Raji (cell line): ENCODE results near the gene CNN3.

Experiments
- POLR2A ChIP-seq: IDR thresholded peaks from 2 replicates; pipeline ENCODE4 v1.6.1; 2011; ENCODE audit warnings: low read depth, low read length, control low read depth; ENCODE audit not compliant: insufficient read depth

CNN3 gene

DNA sequence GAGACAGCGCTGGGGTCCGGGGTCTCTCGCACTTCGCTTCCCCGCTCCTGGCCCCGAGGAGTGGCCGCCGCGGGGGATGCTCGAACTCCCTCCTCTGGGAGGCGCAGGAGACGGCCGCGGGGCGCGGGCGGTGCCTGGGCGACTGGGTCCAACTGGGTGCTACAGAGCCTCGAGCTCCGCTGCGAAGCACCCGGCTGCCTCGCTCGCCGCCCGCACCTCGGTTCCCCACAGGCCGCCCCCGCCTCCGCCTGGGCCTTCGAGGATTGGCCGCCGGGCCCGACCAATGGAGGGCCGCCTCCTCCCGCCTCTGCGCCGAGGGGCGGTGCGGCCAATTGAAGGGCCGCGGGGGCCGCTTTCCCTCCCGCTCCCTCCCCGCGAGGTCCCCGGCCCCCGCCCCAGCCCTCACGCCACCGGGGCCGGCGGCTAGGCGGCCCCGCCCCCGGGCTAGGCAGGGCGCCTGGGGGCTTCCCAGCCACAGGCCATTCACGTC lies at the start of gene CNN3:
Gene CNN3, minus strand, starts transcription at position 196 of the 490 bp plus-strand sequence. CDS start 216 bp downstream, outside the sequence.
- TF ChIP-seq POLR2A = no peak

DNA sequence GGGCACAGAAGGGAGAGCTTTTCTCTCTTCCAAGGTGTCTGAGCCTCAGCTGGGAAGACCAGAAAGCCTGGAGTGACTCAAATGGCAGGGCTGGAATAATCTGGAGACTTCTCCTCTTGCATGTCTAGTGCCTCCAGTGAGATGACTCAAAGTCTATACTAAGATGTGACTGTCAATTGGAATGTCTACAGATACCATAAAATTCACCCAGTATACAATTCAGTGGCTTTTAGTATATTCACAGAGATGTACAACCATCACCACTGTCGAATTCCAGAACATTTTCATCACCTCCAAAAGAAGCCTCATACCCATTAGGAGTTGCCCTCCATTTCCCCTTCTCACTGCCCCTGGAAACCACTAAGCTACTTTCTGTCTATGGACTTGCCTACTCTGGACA lies 47.9 kb upstream of the CNN3 start:
- no peak for TF ChIP-seq POLR2A

DNA sequence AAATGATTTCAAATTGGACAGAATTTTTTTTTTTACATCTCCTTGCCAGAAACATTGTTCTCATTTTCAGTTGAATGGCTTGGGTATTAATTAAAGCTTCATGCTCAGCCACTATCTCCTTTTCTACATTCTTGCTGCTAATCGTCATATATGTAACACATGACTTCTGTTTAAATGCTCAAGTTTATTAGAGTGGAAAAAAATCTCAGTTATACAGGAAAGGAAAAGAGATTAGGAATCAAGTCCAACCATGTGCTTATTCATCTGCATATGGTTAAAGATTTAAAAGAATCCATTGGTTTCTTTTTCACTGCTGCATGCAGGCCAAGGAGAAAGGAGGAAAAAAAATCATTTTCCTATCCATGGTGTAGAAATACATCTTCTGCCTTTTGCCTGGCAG lies 47.3 kb upstream of the CNN3 start:
- no peak for TF ChIP-seq POLR2A

DNA sequence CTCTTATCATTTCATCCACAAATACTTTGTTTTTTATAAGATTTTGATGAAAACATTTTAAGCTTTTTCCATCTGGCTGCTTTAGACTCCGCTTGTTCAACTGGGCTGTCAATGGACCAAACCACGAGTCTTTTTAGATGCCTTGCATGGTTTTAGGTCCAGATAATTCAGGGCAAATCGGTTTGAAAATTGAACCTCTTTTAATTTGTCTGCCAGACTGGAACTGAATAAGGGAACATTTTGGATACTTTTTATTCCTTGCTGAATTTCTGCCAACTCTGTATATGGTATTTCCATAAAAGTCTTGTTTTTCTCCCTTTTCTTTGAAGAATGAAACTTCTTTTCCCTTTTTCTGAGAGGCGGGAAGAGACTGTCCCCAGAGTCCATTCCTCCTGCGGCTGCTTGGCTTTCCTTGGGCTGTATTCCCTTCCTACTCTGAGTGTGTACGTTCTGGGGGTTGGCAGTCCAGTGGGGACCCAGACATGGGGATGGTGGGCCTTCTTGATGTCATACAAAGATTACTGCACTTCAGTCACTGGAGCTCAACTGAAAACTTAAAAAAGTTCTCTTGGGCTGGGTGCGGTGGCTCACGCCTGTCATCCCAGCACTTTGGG lies 46.5 kb upstream of the CNN3 start:
- TF ChIP-seq POLR2A = no peak

DNA sequence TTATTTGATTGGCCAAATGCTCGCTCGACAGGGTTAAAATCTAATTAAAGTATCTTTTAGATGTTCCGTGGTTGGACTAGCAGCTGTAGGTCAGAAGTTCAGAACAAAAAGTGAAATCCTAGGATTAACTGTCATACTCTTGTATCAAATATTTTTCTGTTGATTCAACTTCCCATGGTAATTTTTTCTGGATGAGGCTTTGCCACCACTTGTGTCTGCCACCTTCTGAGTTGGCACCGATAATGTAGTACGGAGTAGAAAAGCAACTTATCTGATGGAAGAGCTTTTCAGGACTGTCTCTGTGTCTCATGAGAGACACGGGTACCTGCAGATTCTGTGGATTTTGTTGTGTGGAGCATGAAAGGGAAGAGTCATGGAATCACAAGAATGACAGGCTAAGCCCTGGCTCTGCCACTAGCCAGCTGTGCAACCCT lies 44.6 kb upstream of the CNN3 start:
- TF ChIP-seq POLR2A = no peak

DNA sequence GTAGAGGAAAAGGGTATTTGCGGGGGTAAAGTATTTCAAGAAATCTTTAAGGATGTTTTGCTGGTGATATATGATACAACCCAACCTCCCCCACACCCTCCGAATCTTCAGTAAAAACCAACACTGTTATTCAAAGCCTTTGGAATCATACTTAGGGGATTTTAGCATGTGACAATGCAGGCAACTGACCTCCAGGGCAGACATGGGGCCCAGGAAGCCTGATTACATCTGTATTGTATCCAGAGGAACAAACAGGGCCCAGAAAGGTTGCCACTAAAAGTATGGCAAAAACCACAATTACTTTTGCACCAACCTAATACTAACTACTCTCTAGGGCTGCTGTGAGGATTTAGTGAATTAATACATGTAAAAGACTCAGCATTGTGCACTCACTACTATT lies 43.9 kb upstream of the CNN3 start:
- TF ChIP-seq POLR2A = no peak

DNA sequence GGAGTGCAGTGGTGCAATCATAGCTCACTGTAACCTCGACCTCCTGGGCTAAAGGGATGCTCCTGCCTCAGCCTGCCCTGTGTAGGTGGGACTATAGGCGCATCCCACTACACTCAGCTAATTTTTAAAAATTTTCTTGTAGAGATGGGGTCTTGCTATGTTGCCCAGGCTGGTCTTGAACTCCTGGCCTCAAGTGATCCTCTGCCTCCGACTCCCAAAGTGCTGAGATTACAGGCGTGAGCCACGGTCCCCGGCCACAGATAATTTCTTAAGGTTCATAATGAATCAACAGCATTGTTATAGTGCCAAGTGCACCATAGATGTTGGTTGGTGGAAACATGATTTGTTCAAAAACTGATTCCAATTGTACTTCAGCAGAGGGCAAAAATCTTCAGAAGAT lies 42.2 kb upstream of the CNN3 start:
- no peak for TF ChIP-seq POLR2A

DNA sequence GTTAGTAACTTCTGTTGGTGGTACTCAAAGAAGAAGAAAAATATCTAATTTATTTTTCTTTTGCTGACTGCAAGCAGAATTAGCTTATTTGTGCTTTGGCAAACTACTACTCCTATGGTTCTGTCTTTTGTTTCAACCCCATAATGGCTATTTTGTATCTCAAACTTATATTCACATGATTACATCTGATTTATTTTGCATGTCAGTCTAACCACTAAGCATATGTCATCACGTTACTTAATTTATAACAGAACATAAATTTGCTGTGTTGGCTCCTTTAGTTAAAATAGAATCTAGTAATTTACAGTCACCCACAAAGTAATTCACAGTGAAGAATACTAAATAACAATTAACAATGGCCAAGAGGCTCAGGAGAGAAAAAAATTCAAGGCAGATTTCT lies 39.1 kb upstream of the CNN3 start:
- no peak for TF ChIP-seq POLR2A

DNA sequence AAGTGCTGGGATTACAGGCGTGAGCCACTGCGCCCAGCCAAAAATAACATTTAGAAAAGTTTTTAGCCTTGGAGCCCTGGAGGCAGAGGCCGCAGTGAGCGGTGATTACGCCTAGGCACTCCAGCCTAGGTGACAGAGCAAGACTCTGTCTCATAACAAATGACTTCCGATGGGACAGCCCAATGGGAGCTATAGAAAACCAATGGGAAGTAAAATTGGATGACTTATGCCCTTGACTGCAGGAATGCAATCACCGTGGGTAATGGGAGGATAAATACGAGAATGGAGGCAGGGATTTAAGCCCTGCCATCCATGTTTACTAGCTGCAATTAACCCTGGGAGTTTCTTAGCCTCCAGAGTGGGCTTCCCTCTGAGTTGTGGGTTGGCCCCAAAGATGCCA lies 37.0 kb upstream of the CNN3 start:
- no peak for TF ChIP-seq POLR2A

DNA sequence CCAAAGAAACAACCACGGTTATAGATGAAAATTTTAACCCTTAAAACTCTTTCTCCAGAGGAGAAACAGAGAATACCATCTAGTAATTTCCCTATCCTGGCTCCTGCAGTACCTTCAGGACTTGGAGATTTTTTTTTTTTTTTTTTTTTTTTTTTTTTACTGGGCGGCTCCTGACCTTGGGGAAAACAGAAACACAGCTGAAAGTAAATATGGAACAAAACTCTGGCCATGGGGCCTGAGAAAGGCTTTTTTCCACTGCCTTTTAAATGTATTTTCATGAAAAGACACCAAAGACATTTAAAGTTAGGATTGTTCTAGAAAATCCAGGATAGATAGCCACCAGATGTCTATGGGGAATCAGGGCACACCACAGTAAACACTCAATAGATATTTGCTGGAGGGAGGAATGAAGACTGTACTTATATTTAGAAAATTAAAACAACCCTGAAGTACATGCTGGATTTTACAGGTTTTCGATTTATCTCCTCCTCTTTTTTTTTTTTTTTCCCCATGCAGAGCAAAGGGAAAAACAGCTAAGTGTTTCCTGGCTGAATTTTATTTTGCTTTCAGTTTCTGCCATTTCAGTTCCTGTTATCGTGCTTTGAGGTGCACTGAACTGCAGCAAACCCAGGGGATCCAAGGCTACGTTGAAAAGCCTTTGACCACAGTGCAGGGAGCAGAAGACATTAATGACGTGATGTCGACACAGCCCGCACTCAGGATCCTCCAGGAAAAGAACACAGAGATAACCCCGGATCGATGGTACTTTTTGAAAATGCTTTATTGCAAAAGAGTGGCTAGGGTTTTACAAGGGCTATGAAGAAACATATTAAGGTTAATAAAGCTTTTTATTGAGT lies 35.7 kb upstream of the CNN3 start:
- 0 out of 2 replicates have a peak, but pooled peaks have one; percentile 15 for TF ChIP-seq POLR2A

DNA sequence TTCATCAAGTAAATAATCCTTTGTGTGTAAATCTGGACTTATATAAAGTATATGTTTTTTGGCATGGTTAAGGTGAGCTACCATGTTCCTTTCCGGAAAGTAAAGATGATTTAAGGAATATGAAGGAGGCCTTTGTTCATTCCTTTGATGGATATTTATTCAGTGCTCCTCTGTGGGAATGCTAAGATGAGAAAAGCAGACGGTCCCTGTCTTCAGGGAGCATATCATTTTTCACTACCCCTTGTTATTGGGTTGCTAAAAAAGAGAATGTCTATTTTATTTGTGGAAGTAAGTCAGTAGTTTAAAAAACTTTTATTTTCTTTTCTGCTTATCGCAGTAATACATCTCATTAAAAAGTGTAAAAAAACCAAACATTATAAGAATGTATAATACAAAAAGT lies 35.1 kb upstream of the CNN3 start:
- TF ChIP-seq POLR2A = no peak

DNA sequence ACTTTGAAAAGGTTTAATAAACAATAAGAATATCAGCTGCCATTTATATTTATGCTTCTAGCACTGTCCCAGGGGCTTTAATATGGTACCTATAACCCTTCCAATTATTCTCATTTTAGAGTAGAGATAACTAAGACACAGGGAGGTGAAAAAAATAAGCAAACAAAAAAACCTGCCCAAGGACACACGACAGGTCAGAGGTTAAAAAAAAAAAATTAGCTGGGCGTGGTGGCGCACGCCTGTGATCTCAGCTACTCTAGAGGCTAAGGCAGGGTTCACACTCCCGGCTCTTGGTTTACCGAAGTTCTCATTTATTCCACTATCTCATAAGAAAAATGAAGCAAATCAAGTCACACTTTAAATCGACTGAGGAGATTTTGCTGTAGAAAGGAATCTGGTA lies 34.7 kb upstream of the CNN3 start:
- TF ChIP-seq POLR2A = no peak

DNA sequence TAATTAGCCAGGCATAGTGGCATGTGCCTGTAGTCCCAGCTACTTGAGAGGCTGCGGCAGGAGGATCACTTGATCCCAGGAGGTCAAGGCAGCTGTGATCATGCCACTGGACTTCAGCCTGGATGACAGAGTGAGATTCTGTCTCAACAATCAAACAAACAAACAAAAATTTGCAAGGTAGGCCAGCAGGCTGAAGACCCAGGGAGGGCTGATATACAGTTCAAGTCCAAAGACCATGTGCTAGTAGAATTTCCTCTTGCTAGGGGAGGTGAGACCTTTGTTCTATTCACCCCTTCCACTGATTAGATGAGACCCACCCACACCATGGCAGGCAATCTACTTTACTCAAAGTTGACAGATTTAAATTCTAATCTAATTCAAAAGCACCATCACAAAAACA lies 31.2 kb upstream of the CNN3 start:
- TF ChIP-seq POLR2A = no peak

DNA sequence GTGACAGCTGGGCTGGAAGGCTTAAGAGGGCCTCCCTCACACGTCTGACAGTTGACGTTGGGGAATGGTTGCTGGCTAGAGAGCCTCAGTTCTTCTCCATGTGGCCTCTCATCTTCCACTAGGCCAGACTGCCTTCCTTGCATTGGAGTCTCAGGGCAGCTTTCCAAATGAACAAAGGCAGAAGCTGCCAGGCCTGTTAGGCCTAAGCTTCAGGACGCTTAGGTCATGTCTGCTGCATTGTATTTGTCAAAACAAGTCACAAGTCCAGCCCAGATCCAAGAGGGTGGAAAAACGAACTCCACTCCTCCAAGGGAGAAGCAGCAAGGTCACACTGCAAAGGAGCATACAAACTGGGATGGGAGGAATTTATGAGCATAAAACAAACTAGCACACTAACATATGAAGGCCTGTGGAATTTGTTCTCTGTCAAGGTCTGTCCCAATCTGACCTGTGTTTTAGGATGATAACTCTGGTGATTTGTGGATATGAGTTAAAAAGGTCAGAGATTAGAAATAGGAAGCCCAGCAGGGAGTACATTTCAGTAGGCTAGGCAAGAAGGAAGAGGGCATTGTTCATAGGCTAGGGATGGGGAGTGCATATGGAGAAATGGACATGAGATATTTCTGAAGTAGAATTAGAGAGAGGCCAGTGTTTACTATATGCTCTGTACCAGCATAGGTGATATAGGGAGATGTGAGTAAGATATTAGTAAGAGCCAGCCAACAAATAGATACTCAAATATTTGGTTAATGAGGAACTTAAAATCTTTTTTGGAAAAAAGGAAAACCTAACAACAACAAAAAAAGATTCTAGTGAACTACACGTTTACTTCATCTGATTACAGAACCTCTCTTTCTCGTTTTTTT lies 29.1 kb upstream of the CNN3 start:
- no peak for TF ChIP-seq POLR2A
